Purkinje cell (primary cell): ENCODE data around the gene UBE2D3. TPM values are rescaled to one million over a fixed set of nuclear protein-coding genes. Genes with fewer than 3 reads are reported as not detected.

Experiments
- polyA plus RNA-seq: library from polyadenylated mRNA; unstranded; fragments of >200 nt; fragmentation: Nextera tagmentation; gene quantifications from 2 replicates; pipeline ENCODE4 v1.2.1, GENCODE V29; 2014

UBE2D3 gene
- polyA plus RNA-seq = 120 and 153 TPM in 2 replicates

DNA sequence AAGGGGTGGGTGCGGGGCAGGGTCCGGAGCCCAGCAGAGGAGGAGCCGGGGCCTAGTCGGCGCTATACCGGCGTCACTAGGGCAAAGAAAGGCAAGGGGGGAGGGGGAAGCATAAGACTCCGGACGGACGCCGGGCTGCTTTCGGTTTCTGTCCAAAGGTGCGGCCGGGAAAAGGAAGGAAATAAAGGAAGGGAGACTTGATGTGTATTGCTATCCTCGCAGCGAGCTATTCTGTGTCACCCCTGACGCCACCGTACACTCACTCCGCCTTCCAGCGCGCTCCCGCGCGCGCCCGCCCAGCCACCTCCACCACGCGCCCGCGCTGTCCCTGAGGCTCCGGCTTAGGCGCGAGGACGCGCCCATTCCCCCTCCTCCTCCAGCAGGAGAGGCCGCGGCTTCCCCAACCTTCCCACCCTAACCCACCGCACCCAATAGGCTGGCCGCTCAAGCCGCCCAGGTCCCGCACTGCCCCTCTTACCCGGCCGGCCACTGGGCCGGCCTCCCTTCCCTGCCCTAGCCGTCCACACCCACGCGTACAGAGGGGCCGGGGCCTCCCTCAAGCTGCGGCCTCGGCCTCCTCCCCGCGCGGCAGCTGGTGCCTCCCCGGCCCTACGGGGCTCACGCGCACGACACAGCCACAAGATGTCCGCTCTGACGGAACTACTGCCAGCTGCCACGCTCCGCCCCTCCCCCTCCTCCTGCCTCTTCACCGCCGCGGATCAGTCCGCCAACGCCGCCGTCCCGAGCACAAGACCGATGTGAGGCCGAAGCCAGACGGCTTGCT is at the start of gene UBE2D3:
Gene UBE2D3, minus strand, starts transcription at position 662 of the 784 bp plus-strand sequence. CDS start 1,043 bp downstream, outside the sequence.

DNA sequence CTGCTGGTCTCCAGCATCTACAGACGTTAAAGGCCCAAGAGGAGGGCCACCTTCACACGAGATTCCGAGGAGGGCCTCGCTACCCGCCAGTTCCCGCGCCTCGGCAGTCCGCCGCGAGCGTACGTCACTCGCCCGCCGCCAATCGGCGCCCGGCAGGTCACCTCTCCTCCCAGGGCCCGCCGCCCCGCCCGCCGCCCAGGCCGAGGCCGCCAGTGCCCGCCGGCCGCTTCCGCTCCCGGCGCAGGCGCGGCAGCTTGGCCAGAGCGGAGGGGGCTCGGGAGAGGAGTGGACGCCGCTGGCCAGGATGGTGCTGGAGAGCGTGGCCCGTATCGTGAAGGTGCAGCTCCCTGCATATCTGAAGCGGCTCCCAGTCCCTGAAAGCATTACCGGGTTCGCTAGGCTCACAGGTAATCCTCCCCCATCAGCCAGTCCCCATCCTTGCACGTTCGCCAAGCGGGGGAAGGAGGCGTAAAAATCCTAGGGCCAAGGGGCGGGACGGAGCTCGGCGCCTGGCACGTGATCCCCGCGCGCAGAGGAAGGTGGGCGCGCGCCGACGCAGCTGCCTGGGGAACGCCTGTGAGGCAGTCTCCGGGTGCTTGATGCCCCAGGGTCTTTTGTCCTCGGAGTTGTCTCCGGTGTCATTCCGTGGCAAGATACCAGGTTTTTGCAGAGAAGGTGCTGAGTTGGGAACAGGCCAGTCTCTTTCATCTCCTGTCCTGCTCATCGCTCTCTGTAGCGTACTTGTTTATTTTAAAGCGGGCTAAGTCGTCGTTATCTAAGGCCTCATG is 41.6 kb upstream of the UBE2D3 start, which contains the start of gene CISD2:
Gene CISD2, plus strand, starts transcription at position 212 of the 788 bp plus-strand sequence. Its CDS starts 93 bp downstream, at position 305.

DNA sequence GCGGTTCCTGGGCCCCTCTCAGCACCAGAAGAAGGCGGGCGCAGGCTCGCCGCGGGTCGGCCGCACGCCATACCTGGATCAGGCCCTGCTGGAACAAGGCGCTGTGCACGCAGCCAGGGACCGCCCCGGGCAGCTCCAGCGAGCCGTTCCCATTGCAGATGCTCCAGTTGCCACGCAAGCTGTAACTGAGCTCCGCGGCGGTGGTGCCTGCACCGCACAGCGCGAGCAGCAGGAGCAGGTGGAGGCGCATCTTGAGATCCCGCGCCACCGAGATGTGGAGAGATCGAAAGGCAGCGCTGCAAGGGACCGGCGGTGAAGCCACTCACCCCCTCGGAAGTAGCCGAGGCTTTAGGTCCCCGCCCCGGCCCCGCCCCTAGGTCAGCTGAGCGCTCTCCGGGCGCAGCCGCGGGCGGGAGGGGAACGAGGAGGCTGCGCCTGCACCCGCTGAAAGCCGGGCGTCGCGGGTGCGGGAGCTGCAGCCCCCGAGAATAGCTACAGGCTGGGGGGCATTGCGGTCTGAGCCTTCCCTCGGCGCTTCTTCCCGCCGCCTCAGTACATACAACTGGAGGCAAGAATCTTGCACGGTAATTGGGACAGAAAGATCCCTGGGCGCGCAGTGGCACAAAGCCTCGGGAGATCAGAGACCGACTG is 66.6 kb downstream of the UBE2D3 start, which contains the start of gene MANBA:
Gene MANBA, minus strand, starts transcription at position 324 of the 651 bp plus-strand sequence. Its CDS starts 74 bp downstream, at position 250.

Other genes starting within 250 kb of the UBE2D3 start
- gene MANBA, start 66.6 kb downstream of the UBE2D3 start, polyA plus RNA-seq = 4.9 and 10.7 TPM in 2 replicates
- gene CISD2, start 41.4 kb upstream of the UBE2D3 start, polyA plus RNA-seq = 146 and 152 TPM in 2 replicates
- gene SLC9B1, start 192.2 kb upstream of the UBE2D3 start, polyA plus RNA-seq = 0.64 and 1.8 TPM in 2 replicates
- 19.6 and 19.9 TPM in 2 replicates for gene SLC9B2, start 249.2 kb upstream of the UBE2D3 start, polyA plus RNA-seq